SK-N-SH (cell line): ENCODE results near the gene RPAP3. TPM values are rescaled to one million over a fixed set of nuclear protein-coding genes. Genes with fewer than 3 reads are reported as not detected.

Experiments used
- CTCF ChIA-PET: fragments of 300-600, 350-600 bp; formaldehyde crosslinking; extraction: SDS; loops from one replicate; lab custom pipeline; 2021; lab: Yijun Ruan, JAX
- POLR2A ChIA-PET: fragments of 350-600 bp; sonication (Branson Sonifier 250); formaldehyde crosslinking; extraction: SDS; loops from one replicate; lab custom pipeline; 2020; ENCODE audit warnings: antibody characterized with exemption, inconsistent platforms; lab: Yijun Ruan, JAX
- DNase-seq: peaks from one replicate; pipeline ENCODE4 v3.0.0; 2012
- H2AFZ ChIP-seq: fragments of 200-600 bp; sonication (generic); 2 replicates; pipeline ENCODE4 v1.8.1; 2016; ENCODE audit warnings: antibody characterized with exemption, mild to moderate bottlenecking, low read depth
- H3F3A ChIP-seq: fragments of 200-600 bp; sonication (generic); replicated peaks from 2 replicates; pipeline ENCODE3; 2016; ENCODE audit warnings: antibody characterized with exemption, mild to moderate bottlenecking; ENCODE audit not compliant: insufficient read depth
- H3K27ac ChIP-seq, 2 experiments: fragments of 200-500 bp in 1 of 2; fragments of 200-600 bp in 1 of 2; sonication (Bioruptor generic) in 1 of 2; sonication (generic), shearing (Covaris generic) in 1 of 2; 2 replicates each; pipeline versions ENCODE4 v1.5.1 to v1.6.1; 2014 to 2016; ENCODE audit warnings: low read depth in 2 of 2, inconsistent platforms in 1 of 2, low read length in 1 of 2, mild to moderate bottlenecking in 1 of 2, mixed read lengths in 1 of 2
- H3K27me3 ChIP-seq: fragments of 200-600 bp; sonication (generic), shearing (Covaris generic); 2 replicates; pipeline ENCODE4 v1.6.1; 2016; ENCODE audit warnings: mixed run types; ENCODE audit not compliant: insufficient read depth
- H3K36me3 ChIP-seq, 2 experiments: fragments of 200-500 bp in 1 of 2; fragments of 200-600 bp in 1 of 2; sonication (Bioruptor generic) in 1 of 2; sonication (generic) in 1 of 2; replicated peaks in 1 of 2; 2 replicates each; pipeline versions ENCODE3 to v1.5.1; 2014 to 2016; ENCODE audit warnings: low read length in 1 of 2, mild to moderate bottlenecking in 1 of 2; ENCODE audit not compliant: insufficient read depth in 2 of 2, control insufficient read depth in 1 of 2
- H3K4me1 ChIP-seq, 2 experiments: fragments of 200-500 bp in 1 of 2; fragments of 200-600 bp in 1 of 2; sonication (Bioruptor generic) in 1 of 2; sonication (generic), shearing (Covaris generic) in 1 of 2; 2 replicates each; pipeline versions ENCODE4 v1.5.1 to v1.6.1; 2014 to 2016; ENCODE audit warnings: low read depth in 1 of 2, low read length in 1 of 2, mixed run types in 1 of 2; ENCODE audit not compliant: insufficient read depth in 2 of 2, control insufficient read depth in 1 of 2
- H3K4me2 ChIP-seq: fragments of 200-600 bp; sonication (generic), shearing (Covaris generic); 2 replicates; pipeline ENCODE4 v1.6.1; 2017; ENCODE audit warnings: mixed run types
- H3K4me3 ChIP-seq, 2 experiments: fragments of 200-500 bp in 1 of 2; fragments of 200-600 bp in 1 of 2; sonication (Bioruptor generic) in 1 of 2; sonication (generic), shearing (Covaris generic) in 1 of 2; 2 replicates each; pipeline versions ENCODE4 v1.5.1 to v1.8.1; 2014 to 2016; ENCODE audit warnings: low read depth in 2 of 2, inconsistent platforms in 1 of 2, low read length in 1 of 2, mild to moderate bottlenecking in 1 of 2, mixed read lengths in 1 of 2, moderate library complexity in 1 of 2
- H3K79me2 ChIP-seq: fragments of 200-600 bp; sonication (generic); 2 replicates; pipeline ENCODE4 v1.8.1; 2017; ENCODE audit warnings: mild to moderate bottlenecking; ENCODE audit not compliant: insufficient read depth
- H3K9ac ChIP-seq: fragments of 200-600 bp; sonication (generic); 2 replicates; pipeline ENCODE4 v1.6.1; 2017; ENCODE audit warnings: mixed run types
- H3K9me2 ChIP-seq: fragments of 200-600 bp; sonication (generic); 2 replicates; pipeline ENCODE4 v1.6.1; 2017; ENCODE audit warnings: mixed run types
- H3K9me3 ChIP-seq: fragments of 200-600 bp; sonication (generic); 2 replicates; pipeline ENCODE4 v1.6.1; 2017; ENCODE audit warnings: mixed run types, mild to moderate bottlenecking, moderate library complexity
- H4K20me1 ChIP-seq: fragments of 200-600 bp; sonication (generic); 2 replicates; pipeline ENCODE4 v1.6.1; 2017; ENCODE audit warnings: mild to moderate bottlenecking, mixed run types; ENCODE audit not compliant: insufficient read depth
- EP300 ChIP-seq, 2 experiments: IDR thresholded peaks; 2 replicates each; pipeline versions ENCODE4 v1.4.0 to v1.6.1; 2012; ENCODE audit warnings: borderline replicate concordance in 1 of 2, low read depth in 1 of 2, low read length in 1 of 2
- EZH2phosphoT487 ChIP-seq: fragments of 200-600 bp; sonication (generic); IDR thresholded peaks from 2 replicates; pipeline ENCODE4 v1.6.1; 2017; ENCODE audit warnings: low read depth, mixed run types, mild to moderate bottlenecking, antibody characterized with exemption, moderate library complexity, borderline replicate concordance
- FOSL2 ChIP-seq: IDR thresholded peaks from 2 replicates; pipeline ENCODE4 v1.4.0; 2012; ENCODE audit warnings: low read depth, mild to moderate bottlenecking, moderate library complexity, borderline replicate concordance
- FOXM1 ChIP-seq: IDR thresholded peaks from 2 replicates; pipeline ENCODE4 v1.4.0; 2012; ENCODE audit warnings: low read depth, mild to moderate bottlenecking
- GABPA ChIP-seq: IDR thresholded peaks from 2 replicates; pipeline ENCODE4 v1.4.0; 2012; ENCODE audit warnings: low read depth, mild to moderate bottlenecking
- MAX ChIP-seq: IDR thresholded peaks from 2 replicates; pipeline ENCODE4 v1.4.0; 2012; ENCODE audit warnings: low read depth
- MXI1 ChIP-seq: IDR thresholded peaks from 2 replicates; pipeline ENCODE4 v1.6.1; 2012; ENCODE audit warnings: mild to moderate bottlenecking, low read depth, low read length, improper control_type of control experiment
- PBX3 ChIP-seq: IDR thresholded peaks from 2 replicates; pipeline ENCODE4; 2012
- REST ChIP-seq: IDR thresholded peaks from 2 replicates; pipeline ENCODE4 v1.6.1; 2012; ENCODE audit warnings: mild to moderate bottlenecking, low read depth, low read length, moderate library complexity
- RFX5 ChIP-seq: IDR thresholded peaks from 2 replicates; pipeline ENCODE4 v1.6.1; 2012; ENCODE audit warnings: mild to moderate bottlenecking, improper control_type of control experiment, low read length
- SMC3 ChIP-seq: IDR thresholded peaks from 2 replicates; pipeline ENCODE4 v1.6.1; 2012; ENCODE audit warnings: low read depth, low read length, improper control_type of control experiment
- TAF1 ChIP-seq: IDR thresholded peaks from 2 replicates; pipeline ENCODE4 v1.6.1; 2012; ENCODE audit warnings: low read depth, mild to moderate bottlenecking, low read length, moderate library complexity, borderline replicate concordance
- TCF12 ChIP-seq: IDR thresholded peaks from 2 replicates; pipeline ENCODE4 v1.4.0; 2012
- TEAD4 ChIP-seq: IDR thresholded peaks from 2 replicates; pipeline ENCODE4 v1.4.0; 2012; ENCODE audit warnings: mild to moderate bottlenecking, borderline replicate concordance; ENCODE audit not compliant: insufficient read depth
- USF1 ChIP-seq: IDR thresholded peaks from 2 replicates; pipeline ENCODE4 v1.4.0; 2012; ENCODE audit warnings: low read depth, borderline replicate concordance
- WGBS: methylation state at CpG from one replicate; pipeline ENCODE4 v1.1.6; 2017; ENCODE audit warnings: low lambda C conversion rate; 5-methylcytosine and 5-hydroxymethylcytosine counted together
- polyA plus RNA-seq, 3 experiments: library from polyadenylated mRNA; depleted of rRNA; stranded (reverse); fragments of >200 nt; gene quantifications; 2 replicates each; pipeline ENCODE4 v1.2.3, GENCODE V29; 2012

The RPAP3 gene
- polyA plus RNA-seq, 1 of the 3 experiments (the other 2 are of a cell fraction): 6.7 TPM

- no peak for TF ChIP-seq REST
- TF ChIP-seq MXI1: 0 out of 2 replicates have a peak, but pooled peaks have one; percentile 27
- no peak for TF ChIP-seq PBX3
- TF ChIP-seq SMC3: peak; percentile 76
- no peak for TF ChIP-seq FOSL2
- no peak for TF ChIP-seq TCF12
Observed at GRCh38 chr12:47651368-47652254, 54.2 kb downstream of the RPAP3 start (continued).

GRCh38 chr12:47650469-47650868 lies 55.4 kb downstream of the RPAP3 start:
- WGBS: 73% methylated on average over 1 of the region's 1 CpG
- no peak overlapping the region for H2AFZ ChIP-seq
- no peak overlapping the region for H3K27ac ChIP-seq
- no peak overlapping the region for H3K9ac ChIP-seq
- H3K4me2 ChIP-seq: peak overlapping the region; percentile 69; the same call in 1 of the 2 replicates
- H3K27me3 ChIP-seq: no peaks in the 10 kb centered on the region
- no peaks in the 10 kb centered on the region for H3K79me2 ChIP-seq
- H3K4me1 ChIP-seq: peaks cover 3 to 4% of the 10 kb centered on the region in 2 experiments; a peak in 2 of 4 replicates
- no peaks in the 10 kb centered on the region for H3K9me3 ChIP-seq
- H4K20me1 ChIP-seq: no peaks in the 10 kb centered on the region
- no peaks in the 10 kb centered on the region for H3F3A ChIP-seq
- H3K4me3 ChIP-seq: no peak overlapping the region
- H3K36me3 ChIP-seq: peaks cover 0 to 6% of the 10 kb centered on the region in 2 experiments
- ChIA-PET POLR2A (no interaction called here), CTCF (interaction anchor here (0.8 to 5.9 kb wide), 7 partner anchors 15 to 189 kb away, joined by 3 to 101 read pairs (median 21); no protein-coding TSS in a partner anchor)
- no peaks in the 10 kb centered on the region for H3K9me2 ChIP-seq
- no peak for DNase-seq
- TF ChIP-seq REST: no peak
- no peak for TF ChIP-seq SMC3
- TF ChIP-seq TAF1: no peak
- TF ChIP-seq EZH2phosphoT487: no peak
- TF ChIP-seq MAX: no peak
- TF ChIP-seq MXI1: no peak
- no peak for TF ChIP-seq EP300 (IDR thresholded peaks at IDR 0.05; ENCODE audit: borderline replicate concordance in 1 of 2, low read depth in 1 of 2, low read length in 1 of 2)
- TF ChIP-seq TEAD4: no peak
- TF ChIP-seq FOXM1: no peak
- TF ChIP-seq RFX5: no peak
- no peak for TF ChIP-seq USF1
- TF ChIP-seq PBX3: no peak
- no peak for TF ChIP-seq FOSL2
- TF ChIP-seq GABPA: no peak
